ENCODE measurements around the gene SLC15A5. TPM values are rescaled to one million over a fixed set of nuclear protein-coding genes. Genes with fewer than 3 reads are reported as not detected.

The SLC15A5 gene
- total RNA-seq, 1 donor from 2014 or later, result not detected

GRCh38 chr12:16198884-16199283 is 78.6 kb downstream of the SLC15A5 start:
- Histone ChIP-seq H3K4me1 (ENCODE audit: control insufficient read depth in 3 of 3, insufficient read depth in 3 of 3, low read length in 3 of 3) (no peaks in the 10 kb centered on the region), H3K9me3 (ENCODE audit: control insufficient read depth in 3 of 3, low read length in 3 of 3) (no peaks in the 10 kb centered on the region), H3K4me3 (ENCODE audit: low read length in 3 of 3) (no peak overlapping the region), H3K36me3 (ENCODE audit: control insufficient read depth in 3 of 3, insufficient read depth in 3 of 3, low read length in 3 of 3) (no peaks in the 10 kb centered on the region), H3K9ac (ENCODE audit: low read depth in 1 of 3, low read length in 3 of 3) (no peak overlapping the region), H3K27ac (ENCODE audit: low read depth, low read length) (no peak overlapping the region), H3K27me3 (ENCODE audit: control insufficient read depth in 3 of 3, insufficient read depth in 3 of 3, low read length in 3 of 3) (no peaks in the 10 kb centered on the region)

- H3K36me3 ChIP-seq (ENCODE audit: control insufficient read depth in 3 of 3, insufficient read depth in 3 of 3, low read length in 3 of 3), result no peaks in the 10 kb centered on the region
- no peaks in the 10 kb centered on the region for H3K27me3 ChIP-seq (ENCODE audit: control insufficient read depth in 3 of 3, insufficient read depth in 3 of 3, low read length in 3 of 3)
- no peaks in the 10 kb centered on the region for H3K4me1 ChIP-seq (ENCODE audit: control insufficient read depth in 3 of 3, insufficient read depth in 3 of 3, low read length in 3 of 3)
- no peak overlapping the region for H3K4me3 ChIP-seq (ENCODE audit: low read length in 3 of 3)
- H3K27ac ChIP-seq (ENCODE audit: low read depth, low read length), result no peak overlapping the region
- H3K9me3 ChIP-seq (ENCODE audit: control insufficient read depth in 3 of 3, low read length in 3 of 3), result no peaks in the 10 kb centered on the region
- no peak overlapping the region for H3K9ac ChIP-seq (ENCODE audit: low read depth in 1 of 3, low read length in 3 of 3)
Observed at GRCh38 chr12:16197600-16197999, 79.9 kb downstream of the SLC15A5 start.

GRCh38 chr12:16189849-16190248 is 87.6 kb downstream of the SLC15A5 start:
- H3K9ac ChIP-seq (ENCODE audit: low read depth in 1 of 3, low read length in 3 of 3), result no peak overlapping the region
- H3K36me3 ChIP-seq (ENCODE audit: control insufficient read depth in 3 of 3, insufficient read depth in 3 of 3, low read length in 3 of 3), result no peaks in the 10 kb centered on the region
- H3K27me3 ChIP-seq (ENCODE audit: control insufficient read depth in 3 of 3, insufficient read depth in 3 of 3, low read length in 3 of 3), result no peaks in the 10 kb centered on the region
- no peaks in the 10 kb centered on the region for H3K9me3 ChIP-seq (ENCODE audit: control insufficient read depth in 3 of 3, low read length in 3 of 3)
- H3K4me3 ChIP-seq (ENCODE audit: low read length in 3 of 3), result no peak overlapping the region
- H3K4me1 ChIP-seq (ENCODE audit: control insufficient read depth in 3 of 3, insufficient read depth in 3 of 3, low read length in 3 of 3), result no peaks in the 10 kb centered on the region
- no peak overlapping the region for H3K27ac ChIP-seq (ENCODE audit: low read depth, low read length)

GRCh38 chr12:16187660-16188059 is 89.8 kb downstream of the SLC15A5 start:
- no peaks in the 10 kb centered on the region for H3K9me3 ChIP-seq (ENCODE audit: control insufficient read depth in 3 of 3, low read length in 3 of 3)
- no peak overlapping the region for H3K4me3 ChIP-seq (ENCODE audit: low read length in 3 of 3)
- H3K27me3 ChIP-seq (ENCODE audit: control insufficient read depth in 3 of 3, insufficient read depth in 3 of 3, low read length in 3 of 3), result no peaks in the 10 kb centered on the region
- H3K9ac ChIP-seq (ENCODE audit: low read depth in 1 of 3, low read length in 3 of 3), result no peak overlapping the region
- no peak overlapping the region for H3K27ac ChIP-seq (ENCODE audit: low read depth, low read length)
- no peaks in the 10 kb centered on the region for H3K36me3 ChIP-seq (ENCODE audit: control insufficient read depth in 3 of 3, insufficient read depth in 3 of 3, low read length in 3 of 3)
- no peaks in the 10 kb centered on the region for H3K4me1 ChIP-seq (ENCODE audit: control insufficient read depth in 3 of 3, insufficient read depth in 3 of 3, low read length in 3 of 3)

- H3K4me1 ChIP-seq (ENCODE audit: control insufficient read depth in 3 of 3, insufficient read depth in 3 of 3, low read length in 3 of 3), result no peaks in the 10 kb centered on the region
- no peak overlapping the region for H3K4me3 ChIP-seq (ENCODE audit: low read length in 3 of 3)
- no peak overlapping the region for H3K9ac ChIP-seq (ENCODE audit: low read depth in 1 of 3, low read length in 3 of 3)
- no peaks in the 10 kb centered on the region for H3K9me3 ChIP-seq (ENCODE audit: control insufficient read depth in 3 of 3, low read length in 3 of 3)
- H3K27ac ChIP-seq (ENCODE audit: low read depth, low read length), result no peak overlapping the region
- no peaks in the 10 kb centered on the region for H3K27me3 ChIP-seq (ENCODE audit: control insufficient read depth in 3 of 3, insufficient read depth in 3 of 3, low read length in 3 of 3)
- H3K36me3 ChIP-seq (ENCODE audit: control insufficient read depth in 3 of 3, insufficient read depth in 3 of 3, low read length in 3 of 3), result no peaks in the 10 kb centered on the region
Observed at GRCh38 chr12:16184681-16185080, 92.8 kb downstream of the SLC15A5 start.

GRCh38 chr12:16183541-16183940 is 93.9 kb downstream of the SLC15A5 start:
- Histone ChIP-seq H3K27ac (ENCODE audit: low read depth, low read length) (no peak overlapping the region), H3K9me3 (ENCODE audit: control insufficient read depth in 3 of 3, low read length in 3 of 3) (no peaks in the 10 kb centered on the region), H3K36me3 (ENCODE audit: control insufficient read depth in 3 of 3, insufficient read depth in 3 of 3, low read length in 3 of 3) (no peaks in the 10 kb centered on the region), H3K27me3 (ENCODE audit: control insufficient read depth in 3 of 3, insufficient read depth in 3 of 3, low read length in 3 of 3) (no peaks in the 10 kb centered on the region), H3K4me1 (ENCODE audit: control insufficient read depth in 3 of 3, insufficient read depth in 3 of 3, low read length in 3 of 3) (no peaks in the 10 kb centered on the region), H3K4me3 (ENCODE audit: low read length in 3 of 3) (no peak overlapping the region), H3K9ac (ENCODE audit: low read depth in 1 of 3, low read length in 3 of 3) (no peak overlapping the region)

GRCh38 chr12:16175840-16176239 is 101.6 kb downstream of the SLC15A5 start:
- Histone ChIP-seq H3K4me3 (ENCODE audit: low read length in 3 of 3) (no peak overlapping the region), H3K36me3 (ENCODE audit: control insufficient read depth in 3 of 3, insufficient read depth in 3 of 3, low read length in 3 of 3) (no peaks in the 10 kb centered on the region), H3K9ac (ENCODE audit: low read depth in 1 of 3, low read length in 3 of 3) (no peak overlapping the region), H3K4me1 (ENCODE audit: control insufficient read depth in 3 of 3, insufficient read depth in 3 of 3, low read length in 3 of 3) (no peaks in the 10 kb centered on the region), H3K9me3 (ENCODE audit: control insufficient read depth in 3 of 3, low read length in 3 of 3) (no peaks in the 10 kb centered on the region), H3K27me3 (ENCODE audit: control insufficient read depth in 3 of 3, insufficient read depth in 3 of 3, low read length in 3 of 3) (no peaks in the 10 kb centered on the region), H3K27ac (ENCODE audit: low read depth, low read length) (no peak overlapping the region)

- no peak overlapping the region for H3K9ac ChIP-seq (ENCODE audit: low read depth in 1 of 3, low read length in 3 of 3)
Observed at GRCh38 chr12:16174282-16174681, 103.2 kb downstream of the SLC15A5 start.

GRCh38 chr12:16171348-16171747 is 106.1 kb downstream of the SLC15A5 start:
- Histone ChIP-seq H3K27ac (ENCODE audit: low read depth, low read length) (no peak overlapping the region), H3K4me1 (ENCODE audit: control insufficient read depth in 3 of 3, insufficient read depth in 3 of 3, low read length in 3 of 3) (no peaks in the 10 kb centered on the region), H3K9me3 (ENCODE audit: control insufficient read depth in 3 of 3, low read length in 3 of 3) (no peaks in the 10 kb centered on the region), H3K4me3 (ENCODE audit: low read length in 3 of 3) (no peak overlapping the region), H3K27me3 (ENCODE audit: control insufficient read depth in 3 of 3, insufficient read depth in 3 of 3, low read length in 3 of 3) (no peaks in the 10 kb centered on the region), H3K36me3 (ENCODE audit: control insufficient read depth in 3 of 3, insufficient read depth in 3 of 3, low read length in 3 of 3) (no peaks in the 10 kb centered on the region), H3K9ac (ENCODE audit: low read depth in 1 of 3, low read length in 3 of 3) (no peak overlapping the region)

More at GRCh38 chr12:16174282-16174681, 103.2 kb downstream of the SLC15A5 start:
- H3K4me1 ChIP-seq (ENCODE audit: control insufficient read depth in 3 of 3, insufficient read depth in 3 of 3, low read length in 3 of 3), result no peaks in the 10 kb centered on the region
- no peak overlapping the region for H3K4me3 ChIP-seq (ENCODE audit: low read length in 3 of 3)
- no peaks in the 10 kb centered on the region for H3K36me3 ChIP-seq (ENCODE audit: control insufficient read depth in 3 of 3, insufficient read depth in 3 of 3, low read length in 3 of 3)
- no peaks in the 10 kb centered on the region for H3K27me3 ChIP-seq (ENCODE audit: control insufficient read depth in 3 of 3, insufficient read depth in 3 of 3, low read length in 3 of 3)
- H3K27ac ChIP-seq (ENCODE audit: low read depth, low read length), result no peak overlapping the region
- H3K9me3 ChIP-seq (ENCODE audit: control insufficient read depth in 3 of 3, low read length in 3 of 3), result no peaks in the 10 kb centered on the region

GRCh38 chr12:16168078-16168477 is 109.4 kb downstream of the SLC15A5 start:
- Histone ChIP-seq H3K9me3 (ENCODE audit: control insufficient read depth in 3 of 3, low read length in 3 of 3) (no peaks in the 10 kb centered on the region), H3K36me3 (ENCODE audit: control insufficient read depth in 3 of 3, insufficient read depth in 3 of 3, low read length in 3 of 3) (no peaks in the 10 kb centered on the region), H3K4me1 (ENCODE audit: control insufficient read depth in 3 of 3, insufficient read depth in 3 of 3, low read length in 3 of 3) (no peaks in the 10 kb centered on the region), H3K27ac (ENCODE audit: low read depth, low read length) (no peak overlapping the region), H3K27me3 (ENCODE audit: control insufficient read depth in 3 of 3, insufficient read depth in 3 of 3, low read length in 3 of 3) (no peaks in the 10 kb centered on the region), H3K4me3 (ENCODE audit: low read length in 3 of 3) (no peak overlapping the region), H3K9ac (ENCODE audit: low read depth in 1 of 3, low read length in 3 of 3) (no peak overlapping the region)

Measured in skeletal muscle tissue (tissue), 4 donors.